ENCODE data around the gene B9D1.
A peak's percentile ranks its signal among the peaks of the same experiment; 100 is the strongest.

The B9D1 gene

DNA sequence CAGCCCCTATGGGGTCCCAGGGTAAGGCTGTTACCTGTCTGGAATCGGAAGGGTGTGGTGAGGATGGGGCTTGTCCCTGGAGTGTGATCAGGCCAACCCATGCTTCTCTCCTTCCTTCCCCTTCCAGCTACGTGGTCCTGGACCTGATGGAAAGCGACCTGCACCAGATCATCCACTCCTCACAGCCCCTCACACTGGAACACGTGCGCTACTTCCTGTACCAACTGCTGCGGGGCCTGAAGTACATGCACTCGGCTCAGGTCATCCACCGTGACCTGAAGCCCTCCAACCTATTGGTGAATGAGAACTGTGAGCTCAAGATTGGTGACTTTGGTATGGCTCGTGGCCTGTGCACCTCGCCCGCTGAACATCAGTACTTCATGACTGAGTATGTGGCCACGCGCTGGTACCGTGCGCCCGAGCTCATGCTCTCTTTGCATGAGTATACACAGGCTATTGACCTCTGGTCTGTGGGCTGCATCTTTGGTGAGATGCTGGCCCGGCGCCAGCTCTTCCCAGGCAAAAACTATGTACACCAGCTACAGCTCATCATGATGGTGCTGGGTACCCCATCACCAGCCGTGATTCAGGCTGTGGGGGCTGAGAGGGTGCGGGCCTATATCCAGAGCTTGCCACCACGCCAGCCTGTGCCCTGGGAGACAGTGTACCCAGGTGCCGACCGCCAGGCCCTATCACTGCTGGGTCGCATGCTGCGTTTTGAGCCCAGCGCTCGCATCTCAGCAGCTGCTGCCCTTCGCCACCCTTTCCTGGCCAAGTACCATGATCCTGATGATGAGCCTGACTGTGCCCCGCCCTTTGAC, 18.2 kb upstream of the B9D1 start:
- TF ChIP-seq CTCF (conservative IDR thresholded peaks at IDR 0.05; ENCODE audit: control insufficient read depth, insufficient read depth, low read depth, low read length): no peak
- DNase-seq (ENCODE audit: low read depth): no peak
- H3K4me3 ChIP-seq (ENCODE audit: control insufficient read depth, low read depth, low read length): no peak overlapping the region

GRCh38 chr17:19379361-19380065, 17.0 kb upstream of the B9D1 start:
- DNase-seq (ENCODE audit: low read depth): no peak
- peak overlapping the region; percentile 70 for H3K4me3 ChIP-seq (ENCODE audit: control insufficient read depth, low read depth, low read length)

DNA sequence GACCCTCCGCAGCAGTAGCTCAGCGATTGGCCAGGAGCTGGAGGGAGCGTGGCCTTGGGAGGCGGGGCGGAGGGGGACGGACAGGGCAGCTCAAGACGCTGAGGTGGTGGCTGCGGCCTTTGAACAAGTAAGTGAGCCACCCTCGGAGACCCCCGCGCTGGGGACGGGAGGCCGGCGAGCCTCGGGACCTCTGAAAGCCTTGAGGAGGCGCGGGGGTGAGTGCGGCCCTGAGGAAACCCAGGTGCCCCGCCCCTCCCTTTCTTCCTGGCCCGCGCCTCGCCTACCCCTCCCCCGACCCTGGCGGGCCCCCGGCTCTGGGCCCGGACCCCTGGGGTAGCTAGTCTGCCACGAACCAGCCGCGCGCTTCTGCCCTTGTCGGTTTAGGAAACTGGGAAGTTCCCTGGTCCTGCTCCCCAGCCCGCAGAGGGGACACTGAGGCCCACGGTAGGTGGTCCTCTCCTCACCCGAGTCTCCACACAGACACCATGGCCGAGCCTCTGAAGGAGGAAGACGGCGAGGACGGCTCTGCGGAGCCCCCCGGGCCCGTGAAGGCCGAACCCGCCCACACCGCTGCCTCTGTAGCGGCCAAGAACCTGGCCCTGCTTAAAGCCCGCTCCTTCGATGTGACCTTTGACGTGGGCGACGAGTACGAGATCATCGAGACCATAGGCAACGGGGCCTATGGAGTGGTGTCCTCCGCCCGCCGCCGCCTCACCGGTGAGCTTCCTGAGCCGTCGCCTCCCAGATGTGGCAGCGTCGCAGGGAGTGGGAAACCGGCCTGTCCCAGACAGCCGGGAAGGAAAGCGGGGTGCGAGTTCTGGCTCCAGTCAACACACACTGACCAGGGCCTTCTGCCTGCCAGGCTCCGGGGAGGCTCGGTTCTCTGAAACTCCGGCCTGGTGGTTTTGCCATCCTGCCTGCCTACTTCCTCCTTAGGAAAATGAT, 16.2 kb upstream of the B9D1 start, which contains the start of gene MAPK7:
Gene MAPK7 (plus strand): TSS at position 83 of the 945 bp plus-strand sequence. CDS start 403 bp downstream, at position 486.
- TF ChIP-seq CTCF (conservative IDR thresholded peaks at IDR 0.05; ENCODE audit: control insufficient read depth, insufficient read depth, low read depth, low read length): no peak
- no peak for DNase-seq (ENCODE audit: low read depth)
- peak within 1 kb of the TSS; percentile 70 for H3K4me3 ChIP-seq (ENCODE audit: control insufficient read depth, low read depth, low read length)

More at GRCh38 chr17:19379361-19380065, 17.0 kb upstream of the B9D1 start:
- no peak for TF ChIP-seq CTCF (conservative IDR thresholded peaks at IDR 0.05; ENCODE audit: control insufficient read depth, insufficient read depth, low read depth, low read length)

GRCh38 chr17:19377602-19378415, 15.3 kb upstream of the B9D1 start:
- DNase-seq (ENCODE audit: low read depth): peak; percentile 98
- H3K4me3 ChIP-seq (ENCODE audit: control insufficient read depth, low read depth, low read length): peak overlapping the region; percentile 70
- TF ChIP-seq CTCF (conservative IDR thresholded peaks at IDR 0.05; ENCODE audit: control insufficient read depth, insufficient read depth, low read depth, low read length): no peak

DNA sequence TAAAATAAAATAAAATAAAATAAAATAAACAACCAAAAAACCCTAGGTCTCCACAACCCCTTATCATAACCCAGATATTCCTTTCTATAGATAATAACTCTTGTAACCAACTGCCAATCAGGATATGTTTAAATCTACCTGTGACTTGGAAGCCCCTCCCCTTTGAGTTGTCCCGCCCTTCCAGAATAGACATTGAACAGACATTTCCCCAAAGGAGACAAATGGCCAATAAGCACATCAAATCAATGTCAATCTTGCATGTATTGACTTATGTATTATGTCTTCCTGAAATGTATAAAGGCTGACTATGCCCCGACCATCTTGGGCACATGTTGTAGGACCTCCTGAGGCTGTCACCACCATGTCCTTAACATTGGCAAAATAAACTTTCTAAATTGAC, 14.3 kb upstream of the B9D1 start:
- no peak for TF ChIP-seq CTCF (conservative IDR thresholded peaks at IDR 0.05; ENCODE audit: control insufficient read depth, insufficient read depth, low read depth, low read length)
- DNase-seq (ENCODE audit: low read depth): no peak
- peak overlapping the region; percentile 70 for H3K4me3 ChIP-seq (ENCODE audit: control insufficient read depth, low read depth, low read length)
